SW 1271 (cell line): ENCODE measurements around the gene GCK.

Experiments
- DNase-seq, 2 experiments: peaks; one replicate each; lab custom pipeline; 2025; lab: John Stamatoyannopoulos, UW

GCK gene

DNA sequence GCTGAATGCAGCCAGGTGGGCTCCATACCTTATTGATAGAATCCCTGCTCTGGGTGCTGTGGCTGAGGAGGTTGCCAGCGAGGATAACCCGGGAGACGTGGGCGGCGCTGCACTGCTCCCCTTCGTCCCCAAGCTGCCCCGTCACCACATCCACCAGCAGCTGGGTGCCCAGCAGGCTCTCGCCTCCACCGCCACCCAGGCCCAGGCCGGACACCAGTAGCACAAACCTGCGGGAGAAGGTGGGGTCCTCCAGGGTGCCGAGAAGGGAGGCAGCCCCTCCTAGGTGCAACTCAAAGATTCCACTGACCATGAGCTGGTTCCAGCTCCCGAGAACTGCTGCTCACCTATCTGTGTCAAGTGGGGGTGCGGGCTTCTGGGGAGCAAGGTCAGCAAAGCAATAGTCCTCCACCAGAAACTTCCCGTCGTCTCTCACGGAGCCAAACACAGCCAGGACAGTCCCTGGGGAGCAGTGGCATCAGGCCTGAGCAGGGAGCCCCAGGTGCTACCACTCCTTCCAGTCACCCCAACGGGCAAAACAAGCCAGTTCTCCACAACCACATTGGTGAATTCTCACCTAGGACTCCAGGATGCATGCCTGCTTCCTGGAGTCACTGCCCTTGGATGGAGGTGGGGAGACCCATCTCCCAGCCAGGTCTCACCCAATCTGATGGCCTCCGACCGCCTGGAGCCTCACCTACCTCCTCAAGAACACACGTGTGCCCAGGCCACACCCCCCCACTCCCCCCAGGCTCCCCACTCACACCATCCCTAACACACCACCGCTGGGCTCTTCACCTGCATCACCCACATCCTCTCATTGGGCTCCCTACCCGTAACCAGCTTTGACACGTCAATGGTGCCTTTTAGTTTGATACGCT is 72.2 kb downstream of the GCK start:
- no peak for DNase-seq

GRCh38 chr7:44116087-44116788 is 73.0 kb downstream of the GCK start:
- no peak for DNase-seq

- DNase-seq, result no peak
Observed at GRCh38 chr7:44114586-44115310, 74.5 kb downstream of the GCK start.

- no peak for DNase-seq
Observed at GRCh38 chr7:44113764-44114354, 75.4 kb downstream of the GCK start.

GRCh38 chr7:44112997-44113763 is 76.1 kb downstream of the GCK start:
- no peak for DNase-seq

DNA sequence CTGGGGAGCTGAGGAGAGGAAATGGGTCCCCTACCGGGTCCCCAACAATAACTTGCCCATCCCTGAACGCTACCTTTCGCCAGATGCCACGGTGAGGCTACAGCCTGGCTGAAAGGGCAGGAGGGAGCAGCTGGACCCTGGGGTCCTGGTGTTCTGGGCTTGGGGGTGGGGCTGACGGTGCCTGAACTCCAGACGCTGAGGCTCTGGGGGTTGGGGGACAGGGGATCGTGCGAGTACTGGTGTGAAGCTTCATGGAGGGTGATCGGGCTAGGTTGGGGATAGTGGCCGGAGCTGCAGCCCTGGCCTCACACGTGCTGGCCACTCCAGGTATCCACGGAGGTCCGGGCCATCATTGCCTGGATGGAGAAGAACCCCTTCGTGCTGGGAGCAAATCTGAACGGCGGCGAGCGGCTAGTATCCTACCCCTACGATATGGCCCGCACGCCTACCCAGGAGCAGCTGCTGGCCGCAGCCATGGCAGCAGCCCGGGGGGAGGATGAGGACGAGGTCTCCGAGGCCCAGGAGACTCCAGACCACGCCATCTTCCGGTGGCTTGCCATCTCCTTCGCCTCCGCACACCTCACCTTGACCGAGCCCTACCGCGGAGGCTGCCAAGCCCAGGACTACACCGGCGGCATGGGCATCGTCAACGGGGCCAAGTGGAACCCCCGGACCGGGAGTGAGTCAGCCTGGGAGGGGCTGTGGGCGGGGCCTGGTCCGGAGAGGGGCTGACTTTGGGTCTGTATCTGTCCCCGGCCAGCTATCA is 76.8 kb downstream of the GCK start:
- DNase-seq, result no peak

DNA sequence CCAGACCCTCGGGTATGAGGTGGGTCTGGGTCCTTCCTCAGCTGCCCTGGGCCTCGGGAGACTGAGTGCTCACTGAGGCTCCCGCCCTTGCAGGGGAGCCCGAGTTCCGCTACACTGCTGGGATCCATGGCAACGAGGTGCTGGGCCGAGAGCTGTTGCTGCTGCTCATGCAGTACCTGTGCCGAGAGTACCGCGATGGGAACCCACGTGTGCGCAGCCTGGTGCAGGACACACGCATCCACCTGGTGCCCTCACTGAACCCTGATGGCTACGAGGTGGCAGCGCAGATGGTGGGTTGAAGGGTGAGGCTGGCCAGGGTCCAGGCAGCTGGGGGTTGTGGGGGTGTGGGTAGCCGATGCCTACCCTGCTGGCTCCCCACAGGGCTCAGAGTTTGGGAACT is 77.5 kb downstream of the GCK start:
- DNase-seq, result no peak

- DNase-seq, result no peak
Observed at GRCh38 chr7:44110719-44111635, 78.3 kb downstream of the GCK start.

DNA sequence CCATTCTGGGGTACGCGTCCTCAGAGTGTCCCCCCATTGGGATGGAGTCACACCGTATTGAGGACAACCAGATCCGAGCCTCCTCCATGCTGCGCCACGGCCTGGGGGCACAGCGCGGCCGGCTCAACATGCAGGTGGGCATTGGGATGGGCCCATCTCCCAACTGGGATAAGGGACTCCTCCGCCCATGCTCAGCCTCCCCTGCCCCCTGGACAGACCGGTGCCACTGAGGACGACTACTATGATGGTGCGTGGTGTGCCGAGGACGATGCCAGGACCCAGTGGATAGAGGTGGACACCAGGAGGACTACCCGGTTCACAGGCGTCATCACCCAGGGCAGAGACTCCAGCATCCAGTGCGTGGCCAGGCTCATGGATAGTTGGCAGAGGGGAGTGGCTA is 79.2 kb downstream of the GCK start:
- DNase-seq, result no peak

DNA sequence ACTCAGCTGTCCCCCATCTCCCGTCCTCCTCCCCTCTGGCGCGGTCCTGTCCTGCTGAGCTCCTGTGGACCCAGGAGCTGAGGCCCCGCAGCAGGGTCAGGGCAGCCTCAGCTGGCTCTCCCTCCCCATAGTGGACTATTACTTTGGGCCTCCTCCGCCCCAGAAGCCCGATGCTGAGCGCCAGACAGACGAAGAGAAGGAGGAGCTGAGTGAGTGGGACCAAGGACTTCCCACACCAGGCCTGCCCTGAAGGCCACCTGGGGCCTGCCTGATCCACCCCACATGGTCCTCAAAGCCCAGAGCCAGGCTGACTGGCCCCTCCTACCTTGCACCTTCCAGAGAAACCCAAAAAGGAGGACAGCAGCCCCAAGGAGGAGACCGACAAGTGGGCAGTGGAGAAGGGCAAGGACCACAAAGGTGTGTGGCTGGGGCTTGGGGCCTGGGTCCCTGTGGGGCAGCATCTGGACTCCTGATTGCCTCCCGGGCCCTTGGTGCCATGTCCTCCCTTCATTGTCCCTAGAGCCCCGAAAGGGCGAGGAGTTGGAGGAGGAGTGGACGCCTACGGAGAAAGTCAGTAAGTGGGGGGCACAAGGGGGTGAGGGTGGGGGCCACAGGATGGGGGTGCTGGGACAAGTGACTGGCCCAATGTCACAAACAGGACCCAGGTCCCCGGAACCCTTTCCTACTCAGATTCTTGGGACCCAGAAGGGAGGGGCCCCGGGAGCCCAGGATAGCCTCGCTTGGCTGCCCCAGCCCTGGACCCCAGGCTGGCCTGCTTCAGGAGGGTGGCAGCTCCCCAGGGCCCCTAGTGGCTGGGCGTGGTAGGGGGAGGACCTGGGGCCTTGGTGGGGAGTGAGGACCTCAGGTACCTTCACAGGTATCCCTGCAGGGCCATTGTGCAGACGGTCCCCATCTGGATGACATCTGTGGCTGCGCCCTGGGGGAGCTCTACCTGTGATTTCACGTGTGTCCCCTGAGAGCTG is 80.2 kb downstream of the GCK start:
- DNase-seq, result no peak

DNA sequence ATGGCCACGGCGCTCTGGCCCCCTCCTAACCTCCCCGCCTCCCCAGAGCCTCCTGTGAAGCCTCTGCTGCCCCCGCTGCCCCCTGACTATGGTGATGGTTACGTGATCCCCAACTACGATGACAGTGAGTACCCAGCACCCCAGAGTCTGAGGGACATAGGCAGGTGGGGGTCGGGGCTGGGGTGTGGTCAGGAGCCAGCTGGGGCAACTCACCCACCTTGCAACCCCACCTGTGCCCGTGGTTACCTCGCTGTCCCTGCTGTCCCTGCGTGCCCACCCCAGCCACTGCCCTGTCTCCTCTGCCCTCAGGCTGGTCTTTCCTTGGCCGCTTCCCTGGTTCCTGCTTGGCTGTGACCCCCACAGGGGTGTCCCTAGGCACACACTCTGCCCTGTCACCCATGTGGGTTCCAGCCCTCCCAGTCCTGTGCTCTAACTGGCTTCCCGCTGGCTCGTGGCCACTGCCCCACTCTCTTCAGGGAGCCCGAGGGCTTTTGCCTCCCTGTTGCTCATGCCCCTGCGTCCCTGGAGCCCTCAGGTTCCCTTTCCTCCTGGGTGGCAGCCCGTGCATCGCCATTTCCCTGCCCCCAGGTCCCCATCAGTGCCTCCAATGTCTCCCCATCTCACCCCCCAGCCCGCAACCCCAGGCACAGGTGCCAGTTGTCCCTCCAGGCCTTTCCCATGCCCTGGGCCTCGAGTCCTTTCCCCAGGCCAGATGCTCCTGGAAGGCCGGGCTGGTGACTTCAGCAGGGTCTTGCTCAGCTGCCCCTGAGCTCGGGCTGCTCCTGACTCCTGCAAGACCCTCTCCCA is 81.1 kb downstream of the GCK start:
- DNase-seq, result no peak

DNA sequence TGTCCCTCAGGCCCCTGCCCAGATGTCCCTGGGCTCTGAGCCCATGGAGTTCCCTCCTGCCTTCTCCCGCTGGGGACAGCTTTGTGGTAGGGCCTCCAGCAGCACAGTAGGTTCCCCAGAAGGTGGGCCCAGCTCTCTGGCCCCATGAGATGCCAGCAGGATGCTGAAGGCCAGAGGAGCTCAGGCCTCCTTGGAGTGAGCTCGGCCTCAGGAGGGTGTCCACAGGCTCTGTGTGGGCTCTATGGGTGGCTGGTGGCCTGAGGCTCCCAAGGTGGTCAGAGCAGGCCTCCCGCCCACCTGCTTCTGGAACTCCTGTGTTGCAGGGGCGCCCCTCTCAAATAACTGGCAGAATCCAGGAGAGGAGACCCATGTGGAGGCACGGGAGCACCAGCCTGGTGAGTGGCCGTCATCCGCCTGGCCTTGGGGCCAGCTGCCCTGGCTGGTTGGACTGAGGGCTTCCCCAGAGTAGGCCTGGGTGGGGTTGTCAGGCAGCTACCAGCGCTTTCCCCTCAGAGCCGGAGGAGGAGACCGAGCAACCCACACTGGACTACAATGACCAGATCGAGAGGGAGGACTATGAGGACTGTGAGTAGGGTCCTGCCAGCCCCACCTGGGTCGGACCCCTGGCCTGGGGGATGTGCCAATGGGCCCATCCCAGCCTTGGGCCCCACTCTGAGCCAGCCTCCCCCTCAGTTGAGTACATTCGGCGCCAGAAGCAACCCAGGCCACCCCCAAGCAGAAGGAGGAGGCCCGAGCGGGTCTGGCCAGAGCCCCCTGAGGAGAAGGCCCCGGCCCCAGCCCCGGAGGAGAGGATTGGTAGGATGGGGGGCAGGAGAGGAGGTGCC is 81.9 kb downstream of the GCK start:
- no peak for DNase-seq

DNA sequence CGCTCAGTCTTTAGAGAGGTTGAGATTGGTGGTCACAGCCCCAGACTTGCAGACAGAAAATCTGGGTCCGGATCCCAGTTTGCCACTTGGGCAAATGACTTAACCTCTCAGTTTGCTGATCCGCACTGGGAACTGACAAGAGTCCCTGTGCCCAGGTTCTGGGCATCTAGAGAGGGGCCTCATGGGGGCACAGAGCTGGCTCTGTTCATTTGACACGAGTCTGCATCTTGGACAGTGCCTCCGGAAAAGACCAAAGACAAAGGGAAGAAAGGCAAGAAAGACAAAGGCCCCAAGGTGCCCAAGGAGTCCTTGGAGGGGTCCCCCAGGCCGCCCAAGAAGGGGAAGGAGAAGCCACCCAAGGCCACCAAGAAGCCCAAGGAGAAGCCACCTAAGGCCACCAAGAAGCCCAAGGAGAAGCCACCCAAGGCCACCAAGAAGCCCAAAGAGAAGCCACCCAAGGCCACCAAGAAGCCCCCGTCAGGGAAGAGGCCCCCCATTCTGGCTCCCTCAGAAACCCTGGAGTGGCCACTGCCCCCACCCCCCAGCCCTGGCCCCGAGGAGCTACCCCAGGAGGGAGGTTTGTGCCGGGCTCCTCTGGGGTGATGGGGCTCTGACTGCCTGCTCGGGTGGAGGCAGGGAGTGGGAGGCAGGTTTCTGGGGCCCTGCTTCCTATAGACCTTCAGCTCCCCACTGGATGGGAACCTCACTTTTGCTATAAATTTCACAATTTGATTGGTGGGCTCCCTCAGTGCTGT is 82.8 kb downstream of the GCK start:
- DNase-seq, result no peak

DNA sequence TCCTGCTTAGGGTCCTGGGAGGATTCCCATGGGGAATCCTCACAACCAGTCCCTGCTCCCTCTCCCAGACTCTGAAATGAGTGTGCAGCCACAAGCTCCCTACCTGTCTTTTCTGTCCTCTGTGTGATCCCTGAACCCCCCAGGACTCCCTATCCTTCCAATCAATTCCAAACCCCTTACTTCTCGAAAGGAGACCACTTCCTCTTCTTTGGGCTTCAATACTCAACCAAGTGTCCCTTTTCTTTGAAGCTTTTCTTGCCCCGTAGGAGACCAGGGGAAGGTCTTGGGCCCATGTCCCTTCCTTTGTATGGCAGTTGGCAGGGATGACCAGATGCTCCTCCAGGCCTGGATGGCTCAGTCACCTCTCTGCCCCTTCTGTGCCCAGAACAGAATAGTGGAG is 83.4 kb downstream of the GCK start:
- no peak for DNase-seq

DNA sequence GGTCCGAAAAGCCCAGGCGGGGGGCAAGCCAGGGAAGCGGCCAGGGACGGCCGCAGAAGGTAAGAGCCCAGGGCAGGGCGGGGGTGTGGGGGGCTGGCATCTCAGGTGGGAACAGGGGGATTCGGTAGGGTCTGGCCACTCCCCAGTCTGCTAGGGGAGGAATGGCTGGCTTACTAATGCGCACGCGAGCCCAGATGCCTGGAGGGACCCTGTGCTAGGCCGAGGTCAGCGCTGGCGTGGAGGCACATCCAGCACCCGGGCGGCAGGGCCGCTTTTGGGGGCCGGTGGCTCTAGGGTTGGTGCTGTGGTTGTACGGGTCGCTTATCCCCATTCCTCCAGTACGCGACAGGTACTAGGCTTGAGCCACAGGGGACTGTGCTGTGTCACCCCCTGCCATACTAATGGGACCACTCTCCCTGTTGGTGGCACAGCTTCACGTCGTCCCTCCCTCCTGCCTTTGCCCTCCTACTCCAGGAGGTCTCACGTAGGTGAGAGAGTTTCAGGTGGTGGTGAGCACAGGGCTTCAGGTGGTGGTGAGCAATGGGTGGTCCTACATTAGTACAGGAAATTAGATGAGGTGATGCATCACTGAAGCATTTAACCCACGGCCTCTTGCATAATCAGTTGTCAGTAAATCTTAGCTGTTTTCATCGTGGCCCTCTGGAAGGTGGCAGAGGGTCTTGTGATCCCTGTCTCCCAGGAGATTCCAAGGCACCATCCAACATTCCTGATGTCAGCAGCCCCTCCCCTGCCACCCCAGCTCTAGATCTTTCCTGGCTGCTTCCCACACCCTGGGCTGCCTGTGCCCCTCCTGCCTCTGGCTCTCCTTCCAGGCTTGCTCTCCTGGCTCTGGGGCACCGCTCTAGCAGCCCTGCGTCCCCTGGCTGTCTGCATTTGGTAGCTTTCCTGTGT is 84.1 kb downstream of the GCK start:
- DNase-seq, result peak in 1 of 2 experiments; percentile 25
